ENCODE data around the gene RAD9B.

GRCh38 chr12:110540048-110540447, 37.9 kb downstream of the RAD9B start:
- TF ChIP-seq, protein P1, sequence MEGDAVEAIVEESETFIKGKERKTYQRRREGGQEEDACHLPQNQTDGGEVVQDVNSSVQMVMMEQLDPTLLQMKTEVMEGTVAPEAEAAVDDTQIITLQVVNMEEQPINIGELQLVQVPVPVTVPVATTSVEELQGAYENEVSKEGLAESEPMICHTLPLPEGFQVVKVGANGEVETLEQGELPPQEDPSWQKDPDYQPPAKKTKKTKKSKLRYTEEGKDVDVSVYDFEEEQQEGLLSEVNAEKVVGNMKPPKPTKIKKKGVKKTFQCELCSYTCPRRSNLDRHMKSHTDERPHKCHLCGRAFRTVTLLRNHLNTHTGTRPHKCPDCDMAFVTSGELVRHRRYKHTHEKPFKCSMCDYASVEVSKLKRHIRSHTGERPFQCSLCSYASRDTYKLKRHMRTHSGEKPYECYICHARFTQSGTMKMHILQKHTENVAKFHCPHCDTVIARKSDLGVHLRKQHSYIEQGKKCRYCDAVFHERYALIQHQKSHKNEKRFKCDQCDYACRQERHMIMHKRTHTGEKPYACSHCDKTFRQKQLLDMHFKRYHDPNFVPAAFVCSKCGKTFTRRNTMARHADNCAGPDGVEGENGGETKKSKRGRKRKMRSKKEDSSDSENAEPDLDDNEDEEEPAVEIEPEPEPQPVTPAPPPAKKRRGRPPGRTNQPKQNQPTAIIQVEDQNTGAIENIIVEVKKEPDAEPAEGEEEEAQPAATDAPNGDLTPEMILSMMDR (conservative IDR thresholded peaks at IDR 0.05; ENCODE audit: low read depth, low read length): no peak
- no peak for TF ChIP-seq USF2 (IDR thresholded peaks at IDR 0.05; ENCODE audit: low read depth, low read length)
- no peak for TF ChIP-seq RAD21 (IDR thresholded peaks at IDR 0.05; ENCODE audit: low read length)
- TF ChIP-seq RFX5 (IDR thresholded peaks at IDR 0.05; ENCODE audit: low read depth, low read length): no peak
- TF ChIP-seq POLR2A (IDR thresholded peaks at IDR 0.05; ENCODE audit: low read depth, low read length): no peak
- TF ChIP-seq MXI1 (IDR thresholded peaks at IDR 0.05; ENCODE audit: borderline replicate concordance, low read depth, low read length): no peak
- no peak for TF ChIP-seq SMC3 (IDR thresholded peaks at IDR 0.05; ENCODE audit: low read depth, low read length)

Measured in IMR-90 (cell line).